HEK293 (cell line): ENCODE results near the gene TANGO2.
A peak's percentile ranks its signal among the peaks of the same experiment; 100 is the strongest.

Experiments used
- GFI1B ChIP-seq: fragments of 450-650 bp; formaldehyde crosslinking; IDR thresholded peaks from 2 replicates; pipeline ENCODE4 v1.5.1; 2016; ENCODE audit warnings: missing biosample characterization, missing genetic modification characterization
- IKZF3 ChIP-seq: fragments of 450-650 bp; IDR thresholded peaks from 2 replicates; pipeline ENCODE4 v1.5.0; 2018; ENCODE audit warnings: missing biosample characterization, mild to moderate bottlenecking, missing genetic modification characterization, moderate library complexity
- SETDB1 ChIP-seq: IDR thresholded peaks from one replicate; pipeline ENCODE4 v1.6.1; 2017; ENCODE audit warnings: mild to moderate bottlenecking, low read length, moderate library complexity, mixed read lengths; ENCODE audit not compliant: insufficient read length
- ZNF114 ChIP-seq: fragments of 450-650 bp; formaldehyde crosslinking; IDR thresholded peaks from 2 replicates; pipeline ENCODE4 v1.5.0; 2017; ENCODE audit warnings: missing biosample characterization, missing genetic modification characterization
- ZNF140 ChIP-seq: fragments of 450-650 bp; formaldehyde crosslinking; IDR thresholded peaks from 2 replicates; pipeline ENCODE4 v1.5.1; 2016; ENCODE audit warnings: missing biosample characterization, missing genetic modification characterization
- ZNF169 ChIP-seq: fragments of 450-650 bp; formaldehyde crosslinking; IDR thresholded peaks from 2 replicates; pipeline ENCODE4 v1.5.1; 2016; ENCODE audit warnings: missing biosample characterization, missing genetic modification characterization
- ZNF302 ChIP-seq: fragments of 450-650 bp; formaldehyde crosslinking; IDR thresholded peaks from 2 replicates; pipeline ENCODE4 v1.5.1; 2016; ENCODE audit warnings: missing biosample characterization, missing genetic modification characterization, low read depth
- ZNF324 ChIP-seq: fragments of 450-650 bp; formaldehyde crosslinking; IDR thresholded peaks from 2 replicates; pipeline ENCODE4 v1.5.1; 2016; ENCODE audit warnings: missing biosample characterization, missing genetic modification characterization
- ZNF350 ChIP-seq: fragments of 450-650 bp; formaldehyde crosslinking; IDR thresholded peaks from 2 replicates; pipeline ENCODE4 v1.5.0; 2017; ENCODE audit warnings: missing biosample characterization, mild to moderate bottlenecking, missing genetic modification characterization
- ZNF549 ChIP-seq: fragments of 450-650 bp; IDR thresholded peaks from 2 replicates; pipeline ENCODE4 v1.5.1; 2018; ENCODE audit warnings: missing biosample characterization, missing genetic modification characterization, mild to moderate bottlenecking, inconsistent platforms, moderate library complexity
- ZNF558 ChIP-seq: fragments of 450-650 bp; formaldehyde crosslinking; IDR thresholded peaks from 2 replicates; pipeline ENCODE4 v1.5.1; 2016; ENCODE audit warnings: missing biosample characterization, missing genetic modification characterization
- ZNF830 ChIP-seq: fragments of 450-650 bp; IDR thresholded peaks from 2 replicates; pipeline ENCODE4 v1.5.0; 2018; ENCODE audit warnings: missing biosample characterization, missing genetic modification characterization, low read depth, mild to moderate bottlenecking, moderate library complexity
- TF ChIP-seq, protein P1 (sequence below): fragments of 450-650 bp; formaldehyde crosslinking; IDR thresholded peaks from 2 replicates; pipeline ENCODE4 v1.5.1; 2016; ENCODE audit warnings: missing biosample characterization, missing genetic modification characterization
- TF ChIP-seq, protein P2 (sequence below): fragments of 450-650 bp; formaldehyde crosslinking; optimal IDR thresholded peaks from 2 replicates; pipeline ENCODE3; 2016; ENCODE audit warnings: missing biosample characterization, mild to moderate bottlenecking, missing genetic modification characterization
- TF ChIP-seq, protein P3 (sequence below): fragments of 450-650 bp; IDR thresholded peaks from 2 replicates; pipeline ENCODE4 v1.5.1; 2018; ENCODE audit warnings: missing biosample characterization, missing genetic modification characterization
- TF ChIP-seq, protein P4 (sequence below): fragments of 450-650 bp; formaldehyde crosslinking; conservative IDR thresholded peaks from 2 replicates; pipeline ENCODE4 v1.5.1; 2016; ENCODE audit warnings: low read depth, missing biosample characterization, missing genetic modification characterization
- TF ChIP-seq, protein P5 (sequence below): fragments of 450-650 bp; formaldehyde crosslinking; IDR thresholded peaks from 2 replicates; pipeline ENCODE4 v1.5.1; 2016; ENCODE audit warnings: missing biosample characterization, missing genetic modification characterization
- TF ChIP-seq, protein P6 (sequence below): fragments of 450-650 bp; formaldehyde crosslinking; IDR thresholded peaks from 2 replicates; pipeline ENCODE4 v1.5.1; 2016; ENCODE audit warnings: missing biosample characterization, missing genetic modification characterization
- TF ChIP-seq, protein P7 (sequence below): fragments of 450-650 bp; formaldehyde crosslinking; IDR thresholded peaks from 2 replicates; pipeline ENCODE4 v1.5.1; 2016; ENCODE audit warnings: missing biosample characterization, missing genetic modification characterization
- TF ChIP-seq, protein P8 (sequence below): fragments of 450-650 bp; formaldehyde crosslinking; IDR thresholded peaks from 2 replicates; pipeline ENCODE4 v1.5.1; 2017; ENCODE audit warnings: missing biosample characterization, missing genetic modification characterization

TANGO2 gene

DNA sequence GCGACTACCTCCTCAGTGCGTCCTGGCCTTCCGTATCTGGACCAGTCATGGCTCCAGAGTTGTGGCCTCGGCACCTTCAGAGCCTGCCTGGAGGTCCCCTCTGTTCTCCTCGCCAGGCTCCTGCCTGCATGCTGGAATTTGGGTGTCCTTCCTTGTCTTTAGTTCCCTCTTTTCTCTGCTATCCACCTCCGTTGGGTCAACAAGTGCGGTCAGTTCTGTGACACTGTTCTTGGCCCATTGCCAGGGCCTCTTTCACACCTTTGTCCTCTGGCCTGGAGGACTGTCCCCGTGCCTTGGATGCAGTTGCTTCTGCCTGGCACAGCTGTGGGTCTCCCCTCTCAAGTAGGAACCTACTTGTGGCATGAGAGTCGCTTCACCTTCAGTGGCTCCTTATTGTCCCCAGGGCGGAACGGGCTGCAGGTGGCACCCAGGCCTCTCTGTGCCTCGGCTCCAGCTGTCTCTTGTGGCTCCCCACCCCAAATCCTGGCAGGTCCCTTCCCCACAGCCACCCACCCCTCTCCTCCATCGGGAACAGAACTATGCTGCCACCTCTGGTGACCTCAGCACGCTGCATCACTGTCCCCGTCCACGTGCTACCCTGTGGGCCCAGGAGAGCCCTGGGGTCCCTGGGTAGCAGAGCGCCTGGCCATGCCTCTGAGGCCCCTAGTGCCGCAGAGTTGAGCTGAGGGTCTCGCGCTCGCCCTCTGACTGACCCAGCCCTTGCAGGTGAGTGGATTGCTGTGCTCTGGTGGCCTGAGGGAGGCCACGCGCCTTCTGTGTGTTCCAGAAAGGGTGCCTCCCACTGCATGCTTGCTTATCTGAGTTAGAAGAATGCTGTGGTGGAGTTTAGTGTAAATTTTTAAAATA, 63.9 kb downstream of the TANGO2 start (continued):
- TF ChIP-seq, protein P1, sequence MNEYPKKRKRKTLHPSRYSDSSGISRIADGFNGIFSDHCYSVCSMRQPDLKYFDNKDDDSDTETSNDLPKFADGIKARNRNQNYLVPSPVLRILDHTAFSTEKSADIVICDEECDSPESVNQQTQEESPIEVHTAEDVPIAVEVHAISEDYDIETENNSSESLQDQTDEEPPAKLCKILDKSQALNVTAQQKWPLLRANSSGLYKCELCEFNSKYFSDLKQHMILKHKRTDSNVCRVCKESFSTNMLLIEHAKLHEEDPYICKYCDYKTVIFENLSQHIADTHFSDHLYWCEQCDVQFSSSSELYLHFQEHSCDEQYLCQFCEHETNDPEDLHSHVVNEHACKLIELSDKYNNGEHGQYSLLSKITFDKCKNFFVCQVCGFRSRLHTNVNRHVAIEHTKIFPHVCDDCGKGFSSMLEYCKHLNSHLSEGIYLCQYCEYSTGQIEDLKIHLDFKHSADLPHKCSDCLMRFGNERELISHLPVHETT (tag by site-specific recombination) = no peak
- TF ChIP-seq ZNF549 (tag by site-specific recombination) = no peak
- no peak for TF ChIP-seq ZNF302
- TF ChIP-seq, protein P2, sequence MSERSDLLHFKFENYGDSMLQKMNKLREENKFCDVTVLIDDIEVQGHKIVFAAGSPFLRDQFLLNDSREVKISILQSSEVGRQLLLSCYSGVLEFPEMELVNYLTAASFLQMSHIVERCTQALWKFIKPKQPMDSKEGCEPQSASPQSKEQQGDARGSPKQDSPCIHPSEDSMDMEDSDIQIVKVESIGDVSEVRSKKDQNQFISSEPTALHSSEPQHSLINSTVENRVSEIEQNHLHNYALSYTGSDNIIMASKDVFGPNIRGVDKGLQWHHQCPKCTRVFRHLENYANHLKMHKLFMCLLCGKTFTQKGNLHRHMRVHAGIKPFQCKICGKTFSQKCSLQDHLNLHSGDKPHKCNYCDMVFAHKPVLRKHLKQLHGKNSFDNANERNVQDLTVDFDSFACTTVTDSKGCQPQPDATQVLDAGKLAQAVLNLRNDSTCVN = peak; percentile 20
- TF ChIP-seq ZNF830 (tag by site-specific recombination) = no peak
- TF ChIP-seq ZNF350 (tag by site-specific recombination) = no peak
- TF ChIP-seq SETDB1 = no peak
- TF ChIP-seq ZNF558 (tag by site-specific recombination) = no peak
- TF ChIP-seq ZNF324 = no peak
- TF ChIP-seq ZNF169 (tag by site-specific recombination) = no peak
- TF ChIP-seq, protein P3, sequence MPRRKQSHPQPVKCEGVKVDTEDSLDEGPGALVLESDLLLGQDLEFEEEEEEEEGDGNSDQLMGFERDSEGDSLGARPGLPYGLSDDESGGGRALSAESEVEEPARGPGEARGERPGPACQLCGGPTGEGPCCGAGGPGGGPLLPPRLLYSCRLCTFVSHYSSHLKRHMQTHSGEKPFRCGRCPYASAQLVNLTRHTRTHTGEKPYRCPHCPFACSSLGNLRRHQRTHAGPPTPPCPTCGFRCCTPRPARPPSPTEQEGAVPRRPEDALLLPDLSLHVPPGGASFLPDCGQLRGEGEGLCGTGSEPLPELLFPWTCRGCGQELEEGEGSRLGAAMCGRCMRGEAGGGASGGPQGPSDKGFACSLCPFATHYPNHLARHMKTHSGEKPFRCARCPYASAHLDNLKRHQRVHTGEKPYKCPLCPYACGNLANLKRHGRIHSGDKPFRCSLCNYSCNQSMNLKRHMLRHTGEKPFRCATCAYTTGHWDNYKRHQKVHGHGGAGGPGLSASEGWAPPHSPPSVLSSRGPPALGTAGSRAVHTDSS = no peak
- TF ChIP-seq, protein P4, sequence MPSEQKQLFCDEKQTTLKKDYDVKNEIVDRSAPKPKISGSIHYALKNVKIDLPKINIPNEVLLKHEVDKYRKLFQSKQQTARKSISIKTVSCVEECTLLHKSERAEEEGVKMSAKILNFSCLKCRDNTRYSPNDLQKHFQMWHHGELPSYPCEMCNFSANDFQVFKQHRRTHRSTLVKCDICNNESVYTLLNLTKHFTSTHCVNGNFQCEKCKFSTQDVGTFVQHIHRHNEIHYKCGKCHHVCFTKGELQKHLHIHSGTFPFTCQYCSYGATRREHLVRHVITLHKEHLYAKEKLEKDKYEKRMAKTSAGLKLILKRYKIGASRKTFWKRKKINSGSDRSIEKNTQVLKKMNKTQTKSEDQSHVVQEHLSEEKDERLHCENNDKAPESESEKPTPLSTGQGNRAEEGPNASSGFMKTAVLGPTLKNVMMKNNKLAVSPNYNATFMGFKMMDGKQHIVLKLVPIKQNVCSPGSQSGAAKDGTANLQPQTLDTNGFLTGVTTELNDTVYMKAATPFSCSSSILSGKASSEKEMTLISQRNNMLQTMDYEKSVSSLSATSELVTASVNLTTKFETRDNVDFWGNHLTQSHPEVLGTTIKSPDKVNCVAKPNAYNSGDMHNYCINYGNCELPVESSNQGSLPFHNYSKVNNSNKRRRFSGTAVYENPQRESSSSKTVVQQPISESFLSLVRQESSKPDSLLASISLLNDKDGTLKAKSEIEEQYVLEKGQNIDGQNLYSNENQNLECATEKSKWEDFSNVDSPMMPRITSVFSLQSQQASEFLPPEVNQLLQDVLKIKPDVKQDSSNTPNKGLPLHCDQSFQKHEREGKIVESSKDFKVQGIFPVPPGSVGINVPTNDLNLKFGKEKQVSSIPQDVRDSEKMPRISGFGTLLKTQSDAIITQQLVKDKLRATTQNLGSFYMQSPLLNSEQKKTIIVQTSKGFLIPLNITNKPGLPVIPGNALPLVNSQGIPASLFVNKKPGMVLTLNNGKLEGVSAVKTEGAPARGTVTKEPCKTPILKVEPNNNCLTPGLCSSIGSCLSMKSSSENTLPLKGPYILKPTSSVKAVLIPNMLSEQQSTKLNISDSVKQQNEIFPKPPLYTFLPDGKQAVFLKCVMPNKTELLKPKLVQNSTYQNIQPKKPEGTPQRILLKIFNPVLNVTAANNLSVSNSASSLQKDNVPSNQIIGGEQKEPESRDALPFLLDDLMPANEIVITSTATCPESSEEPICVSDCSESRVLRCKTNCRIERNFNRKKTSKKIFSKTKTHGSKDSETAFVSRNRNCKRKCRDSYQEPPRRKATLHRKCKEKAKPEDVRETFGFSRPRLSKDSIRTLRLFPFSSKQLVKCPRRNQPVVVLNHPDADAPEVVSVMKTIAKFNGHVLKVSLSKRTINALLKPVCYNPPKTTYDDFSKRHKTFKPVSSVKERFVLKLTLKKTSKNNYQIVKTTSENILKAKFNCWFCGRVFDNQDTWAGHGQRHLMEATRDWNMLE (tag by site-specific recombination) = no peak
- TF ChIP-seq, protein P5, sequence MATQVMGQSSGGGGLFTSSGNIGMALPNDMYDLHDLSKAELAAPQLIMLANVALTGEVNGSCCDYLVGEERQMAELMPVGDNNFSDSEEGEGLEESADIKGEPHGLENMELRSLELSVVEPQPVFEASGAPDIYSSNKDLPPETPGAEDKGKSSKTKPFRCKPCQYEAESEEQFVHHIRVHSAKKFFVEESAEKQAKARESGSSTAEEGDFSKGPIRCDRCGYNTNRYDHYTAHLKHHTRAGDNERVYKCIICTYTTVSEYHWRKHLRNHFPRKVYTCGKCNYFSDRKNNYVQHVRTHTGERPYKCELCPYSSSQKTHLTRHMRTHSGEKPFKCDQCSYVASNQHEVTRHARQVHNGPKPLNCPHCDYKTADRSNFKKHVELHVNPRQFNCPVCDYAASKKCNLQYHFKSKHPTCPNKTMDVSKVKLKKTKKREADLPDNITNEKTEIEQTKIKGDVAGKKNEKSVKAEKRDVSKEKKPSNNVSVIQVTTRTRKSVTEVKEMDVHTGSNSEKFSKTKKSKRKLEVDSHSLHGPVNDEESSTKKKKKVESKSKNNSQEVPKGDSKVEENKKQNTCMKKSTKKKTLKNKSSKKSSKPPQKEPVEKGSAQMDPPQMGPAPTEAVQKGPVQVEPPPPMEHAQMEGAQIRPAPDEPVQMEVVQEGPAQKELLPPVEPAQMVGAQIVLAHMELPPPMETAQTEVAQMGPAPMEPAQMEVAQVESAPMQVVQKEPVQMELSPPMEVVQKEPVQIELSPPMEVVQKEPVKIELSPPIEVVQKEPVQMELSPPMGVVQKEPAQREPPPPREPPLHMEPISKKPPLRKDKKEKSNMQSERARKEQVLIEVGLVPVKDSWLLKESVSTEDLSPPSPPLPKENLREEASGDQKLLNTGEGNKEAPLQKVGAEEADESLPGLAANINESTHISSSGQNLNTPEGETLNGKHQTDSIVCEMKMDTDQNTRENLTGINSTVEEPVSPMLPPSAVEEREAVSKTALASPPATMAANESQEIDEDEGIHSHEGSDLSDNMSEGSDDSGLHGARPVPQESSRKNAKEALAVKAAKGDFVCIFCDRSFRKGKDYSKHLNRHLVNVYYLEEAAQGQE (tag by site-specific recombination) = no peak
- TF ChIP-seq, protein P6, sequence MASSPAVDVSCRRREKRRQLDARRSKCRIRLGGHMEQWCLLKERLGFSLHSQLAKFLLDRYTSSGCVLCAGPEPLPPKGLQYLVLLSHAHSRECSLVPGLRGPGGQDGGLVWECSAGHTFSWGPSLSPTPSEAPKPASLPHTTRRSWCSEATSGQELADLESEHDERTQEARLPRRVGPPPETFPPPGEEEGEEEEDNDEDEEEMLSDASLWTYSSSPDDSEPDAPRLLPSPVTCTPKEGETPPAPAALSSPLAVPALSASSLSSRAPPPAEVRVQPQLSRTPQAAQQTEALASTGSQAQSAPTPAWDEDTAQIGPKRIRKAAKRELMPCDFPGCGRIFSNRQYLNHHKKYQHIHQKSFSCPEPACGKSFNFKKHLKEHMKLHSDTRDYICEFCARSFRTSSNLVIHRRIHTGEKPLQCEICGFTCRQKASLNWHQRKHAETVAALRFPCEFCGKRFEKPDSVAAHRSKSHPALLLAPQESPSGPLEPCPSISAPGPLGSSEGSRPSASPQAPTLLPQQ = peak; percentile 96
- TF ChIP-seq GFI1B (tag by site-specific recombination) = no peak
- TF ChIP-seq ZNF114 (tag by site-specific recombination) = no peak
- no peak for TF ChIP-seq IKZF3 (tag by site-specific recombination)
- TF ChIP-seq ZNF140 (tag by site-specific recombination) = no peak
- TF ChIP-seq, protein P7, sequence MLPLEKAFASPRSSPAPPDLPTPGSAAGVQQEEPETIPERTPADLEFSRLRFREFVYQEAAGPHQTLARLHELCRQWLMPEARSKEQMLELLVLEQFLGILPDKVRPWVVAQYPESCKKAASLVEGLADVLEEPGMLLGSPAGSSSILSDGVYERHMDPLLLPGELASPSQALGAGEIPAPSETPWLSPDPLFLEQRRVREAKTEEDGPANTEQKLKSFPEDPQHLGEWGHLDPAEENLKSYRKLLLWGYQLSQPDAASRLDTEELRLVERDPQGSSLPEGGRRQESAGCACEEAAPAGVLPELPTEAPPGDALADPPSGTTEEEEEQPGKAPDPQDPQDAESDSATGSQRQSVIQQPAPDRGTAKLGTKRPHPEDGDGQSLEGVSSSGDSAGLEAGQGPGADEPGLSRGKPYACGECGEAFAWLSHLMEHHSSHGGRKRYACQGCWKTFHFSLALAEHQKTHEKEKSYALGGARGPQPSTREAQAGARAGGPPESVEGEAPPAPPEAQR = no peak
- TF ChIP-seq, protein P8, sequence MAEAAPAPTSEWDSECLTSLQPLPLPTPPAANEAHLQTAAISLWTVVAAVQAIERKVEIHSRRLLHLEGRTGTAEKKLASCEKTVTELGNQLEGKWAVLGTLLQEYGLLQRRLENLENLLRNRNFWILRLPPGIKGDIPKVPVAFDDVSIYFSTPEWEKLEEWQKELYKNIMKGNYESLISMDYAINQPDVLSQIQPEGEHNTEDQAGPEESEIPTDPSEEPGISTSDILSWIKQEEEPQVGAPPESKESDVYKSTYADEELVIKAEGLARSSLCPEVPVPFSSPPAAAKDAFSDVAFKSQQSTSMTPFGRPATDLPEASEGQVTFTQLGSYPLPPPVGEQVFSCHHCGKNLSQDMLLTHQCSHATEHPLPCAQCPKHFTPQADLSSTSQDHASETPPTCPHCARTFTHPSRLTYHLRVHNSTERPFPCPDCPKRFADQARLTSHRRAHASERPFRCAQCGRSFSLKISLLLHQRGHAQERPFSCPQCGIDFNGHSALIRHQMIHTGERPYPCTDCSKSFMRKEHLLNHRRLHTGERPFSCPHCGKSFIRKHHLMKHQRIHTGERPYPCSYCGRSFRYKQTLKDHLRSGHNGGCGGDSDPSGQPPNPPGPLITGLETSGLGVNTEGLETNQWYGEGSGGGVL (tag by site-specific recombination) = no peak
